ENCODE data around the gene ADAM15. TPM values are rescaled to one million over a fixed set of nuclear protein-coding genes. Genes with fewer than 3 reads are reported as not detected.
A peak's percentile ranks its signal among the peaks of the same experiment; 100 is the strongest.

The ADAM15 gene
- total and polyA plus RNA-seq, 7 experiments from 2014 or later, result 5.8 to 53.7 (median 27.9) TPM

GRCh38 chr1:155007251-155007828 is 43.8 kb upstream of the ADAM15 start:
- H3K27ac ChIP-seq (ENCODE audit: low read depth, low read length), result peak overlapping the region; percentile 83
- POLR2A ChIA-PET, result interaction anchor here (0.6 to 18.2 kb wide), 14 partner anchors 8 to 927 kb away, joined by 3 to 270 read pairs (median 4); partner anchors contain the start of genes ADAM15, FLAD1, KHDC4 and PBXIP1
- H3K4me3 ChIP-seq (ENCODE audit: low read length), result no peak overlapping the region
- H3K36me3 Mint-ChIP-seq, result peaks cover 0 to 34% (median 0%) of the 10 kb centered on the region in 5 donors
- peak overlapping the region in 9 of 10 donors; percentile 39 to 99 (median 86) for H3K4me3 Mint-ChIP-seq
- no peaks in the 10 kb centered on the region for H3K27me3 ChIP-seq (ENCODE audit: control insufficient read depth in 2 of 2, insufficient read depth in 2 of 2, low read length in 2 of 2)
- peaks cover 24 to 68% (median 54%) of the 10 kb centered on the region in 7 donors for H3K4me1 Mint-ChIP-seq
- ATAC-seq (no peak), DNase-seq (no peak)
- peak overlapping the region; percentile 26 to 98 (median 91) for H3K27ac Mint-ChIP-seq
- H3K9me3 Mint-ChIP-seq, result no peaks in the 10 kb centered on the region
- intact Hi-C loops (cut with micrococcal nuclease), result loop anchor here (5.0 to 10.0 kb wide), 2 partner anchors 185 to 1497 kb away; partner anchors contain the start of gene MEF2D (in 1 of the 2)
- H3K9me3 ChIP-seq (ENCODE audit: control insufficient read depth in 2 of 3, low read length in 3 of 3), result no peaks in the 10 kb centered on the region
- CTCF ChIA-PET, result interaction anchor here (0.6 to 17.9 kb wide), 10 partner anchors 7 to 78 kb away, joined by 3 to 291 read pairs (median 4); partner anchors contain the start of genes FLAD1, LENEP, PBXIP1 and PYGO2
- peaks cover 44 to 57% of the 10 kb centered on the region in 2 donors for H3K4me1 ChIP-seq (ENCODE audit: control insufficient read depth in 2 of 2, insufficient read depth in 2 of 2, low read length in 2 of 2)
- H3K36me3 ChIP-seq (ENCODE audit: control insufficient read depth in 2 of 3, insufficient read depth in 3 of 3, low read length in 3 of 3), result peaks cover 0 to 15% (median 0%) of the 10 kb centered on the region in 3 experiments
- H3K27me3 Mint-ChIP-seq, result no peaks in the 10 kb centered on the region

GRCh38 chr1:155008015-155008941 is 42.8 kb upstream of the ADAM15 start:
- Histone ChIP-seq H3K27ac (ENCODE audit: low read depth, low read length) (peak overlapping the region; percentile 83), H3K4me3 (ENCODE audit: low read length) (peak overlapping the region; percentile 72), H3K27me3 (ENCODE audit: control insufficient read depth in 2 of 2, insufficient read depth in 2 of 2, low read length in 2 of 2) (no peaks in the 10 kb centered on the region), H3K4me1 (ENCODE audit: control insufficient read depth in 2 of 2, insufficient read depth in 2 of 2, low read length in 2 of 2) (peaks cover 50 to 66% of the 10 kb centered on the region in 2 donors), H3K36me3 (ENCODE audit: control insufficient read depth in 2 of 3, insufficient read depth in 3 of 3, low read length in 3 of 3) (peaks cover 0 to 11% (median 0%) of the 10 kb centered on the region in 3 experiments), H3K9me3 (ENCODE audit: control insufficient read depth in 2 of 3, low read length in 3 of 3) (no peaks in the 10 kb centered on the region)
- ChIA-PET POLR2A (interaction anchor here (0.6 to 18.2 kb wide), 9 partner anchors 7 to 68 kb away, joined by 3 to 270 read pairs (median 4); partner anchors contain the start of genes ADAM15, FLAD1 and PBXIP1), CTCF (interaction anchor here (0.6 to 13.9 kb wide), 7 partner anchors 8 to 77 kb away, joined by 3 to 291 read pairs (median 4); partner anchors contain the start of genes LENEP, PBXIP1 and ZBTB7B)
- peaks cover 0 to 43% (median 0%) of the 10 kb centered on the region in 5 donors for H3K36me3 Mint-ChIP-seq
- H3K4me1 Mint-ChIP-seq, result peaks cover 33 to 77% (median 64%) of the 10 kb centered on the region in 7 donors
- ATAC-seq, result no peak
- peak in 1 of 9 donors; percentile 87 for DNase-seq
- peak overlapping the region; percentile 84 to 98 (median 92) for H3K27ac Mint-ChIP-seq
- H3K4me3 Mint-ChIP-seq, result peak overlapping the region; percentile 89 to 99 (median 98)
- no peaks in the 10 kb centered on the region for H3K27me3 Mint-ChIP-seq
- H3K9me3 Mint-ChIP-seq, result no peaks in the 10 kb centered on the region
- intact Hi-C loops (cut with micrococcal nuclease), result loop anchor here (2.0 to 10.0 kb wide), 4 partner anchors 43 to 1497 kb away; partner anchors contain the start of genes ADAM15 (in 1 of the 2), ADAR (in 1 of the 2) and MEF2D (in 1 of the 2)

GRCh38 chr1:155009221-155009711 is 41.9 kb upstream of the ADAM15 start:
- Mint-ChIP-seq H3K27me3 (no peaks in the 10 kb centered on the region), H3K4me3 (peak overlapping the region; percentile 89 to 99 (median 98)), H3K9me3 (no peaks in the 10 kb centered on the region), H3K27ac (peak overlapping the region; percentile 88 to 98 (median 92)), H3K4me1 (peaks cover 34 to 79% (median 67%) of the 10 kb centered on the region in 7 donors), H3K36me3 (peaks cover 0 to 42% (median 0%) of the 10 kb centered on the region in 5 donors)
- H3K27me3 ChIP-seq (ENCODE audit: control insufficient read depth in 2 of 2, insufficient read depth in 2 of 2, low read length in 2 of 2), result no peaks in the 10 kb centered on the region
- H3K27ac ChIP-seq (ENCODE audit: low read depth, low read length), result peak overlapping the region; percentile 83
- ChIA-PET POLR2A (interaction anchor here (0.9 to 18.2 kb wide), 4 partner anchors 6 to 55 kb away, joined by 3 to 270 read pairs (median 70); partner anchors contain the start of genes ADAM15 and PBXIP1), CTCF (interaction anchor here (0.7 to 13.9 kb wide), 2 partner anchors 8 to 11 kb away, joined by 4 to 291 read pairs; partner anchors contain the start of genes LENEP and ZBTB7B)
- DNase-seq, result peak in 2 of 9 donors; percentile 36 to 49
- ATAC-seq, result no peak
- H3K4me1 ChIP-seq (ENCODE audit: control insufficient read depth in 2 of 2, insufficient read depth in 2 of 2, low read length in 2 of 2), result peaks cover 56 to 71% of the 10 kb centered on the region in 2 donors
- H3K4me3 ChIP-seq (ENCODE audit: low read length), result peak overlapping the region; percentile 72
- peaks cover 0 to 14% (median 0%) of the 10 kb centered on the region in 3 experiments for H3K36me3 ChIP-seq (ENCODE audit: control insufficient read depth in 2 of 3, insufficient read depth in 3 of 3, low read length in 3 of 3)
- no peaks in the 10 kb centered on the region for H3K9me3 ChIP-seq (ENCODE audit: control insufficient read depth in 2 of 3, low read length in 3 of 3)
- intact Hi-C loops (cut with micrococcal nuclease), result loop anchor here (2.0 to 10.0 kb wide), 4 partner anchors 42 to 1496 kb away; partner anchors contain the start of genes ADAM15 (in 1 of the 2), ADAR (in 1 of the 2) and MEF2D (in 1 of the 2)

GRCh38 chr1:155009742-155010141 is 41.4 kb upstream of the ADAM15 start:
- DNase-seq, result no peak
- Mint-ChIP-seq H3K9me3 (no peaks in the 10 kb centered on the region), H3K27me3 (no peaks in the 10 kb centered on the region), H3K27ac (peak overlapping the region; percentile 88 to 98 (median 92)), H3K4me3 (peak overlapping the region; percentile 89 to 99 (median 98)), H3K4me1 (peaks cover 34 to 79% (median 67%) of the 10 kb centered on the region in 7 donors), H3K36me3 (peaks cover 0 to 40% (median 0%) of the 10 kb centered on the region in 5 donors)
- H3K27me3 ChIP-seq (ENCODE audit: control insufficient read depth in 2 of 2, insufficient read depth in 2 of 2, low read length in 2 of 2), result no peaks in the 10 kb centered on the region
- peaks cover 0 to 18% (median 0%) of the 10 kb centered on the region in 3 experiments for H3K36me3 ChIP-seq (ENCODE audit: control insufficient read depth in 2 of 3, insufficient read depth in 3 of 3, low read length in 3 of 3)
- intact Hi-C loops (cut with micrococcal nuclease), result loop anchor here (1.0 to 10.0 kb wide), 5 partner anchors 7 to 1495 kb away; partner anchors contain the start of genes ZBTB7B (in 2 of the 2), ADAM15 (in 1 of the 2), ADAR (in 1 of the 2) and MEF2D (in 1 of the 2)
- ATAC-seq, result no peak
- CTCF ChIA-PET, result interaction anchor here (13.9 kb wide), 1 partner anchor 11 kb away, joined by 291 read pairs; the partner anchor contains the start of genes LENEP and ZBTB7B
- POLR2A ChIA-PET, result interaction anchor here (0.9 to 18.2 kb wide), 7 partner anchors 5 to 56 kb away, joined by 3 to 270 read pairs (median 37); partner anchors contain the start of genes ADAM15, CKS1B, LENEP and PBXIP1
- peaks cover 57 to 71% of the 10 kb centered on the region in 2 donors for H3K4me1 ChIP-seq (ENCODE audit: control insufficient read depth in 2 of 2, insufficient read depth in 2 of 2, low read length in 2 of 2)
- H3K4me3 ChIP-seq (ENCODE audit: low read length), result peak overlapping the region; percentile 72
- H3K27ac ChIP-seq (ENCODE audit: low read depth, low read length), result peak overlapping the region; percentile 83
- H3K9me3 ChIP-seq (ENCODE audit: control insufficient read depth in 2 of 3, low read length in 3 of 3), result no peaks in the 10 kb centered on the region

GRCh38 chr1:155010211-155010918 is 40.8 kb upstream of the ADAM15 start:
- POLR2A ChIA-PET, result interaction anchor here (0.6 to 13.8 kb wide), 7 partner anchors 10 to 63 kb away, joined by 3 to 270 read pairs (median 8); partner anchors contain the start of genes CKS1B, FLAD1, LENEP and PBXIP1
- CTCF ChIA-PET, result interaction anchor here (1.2 to 13.9 kb wide), 2 partner anchors 12 to 74 kb away, joined by 3 to 291 read pairs; partner anchors contain the start of genes LENEP, PMVK and ZBTB7B
- H3K27me3 ChIP-seq (ENCODE audit: control insufficient read depth in 2 of 2, insufficient read depth in 2 of 2, low read length in 2 of 2), result no peaks in the 10 kb centered on the region
- Mint-ChIP-seq H3K4me3 (peak overlapping the region; percentile 89 to 99 (median 98)), H3K4me1 (peaks cover 33 to 79% (median 63%) of the 10 kb centered on the region in 7 donors), H3K27ac (peak overlapping the region; percentile 88 to 98 (median 92)), H3K9me3 (no peaks in the 10 kb centered on the region), H3K36me3 (peaks cover 0 to 40% (median 0%) of the 10 kb centered on the region in 5 donors), H3K27me3 (no peaks in the 10 kb centered on the region)
- H3K4me3 ChIP-seq (ENCODE audit: low read length), result peak overlapping the region; percentile 72
- peak overlapping the region; percentile 83 for H3K27ac ChIP-seq (ENCODE audit: low read depth, low read length)
- ATAC-seq, result no peak
- DNase-seq, result peak in 3 of 9 donors; percentile 31 to 68 (median 41)
- peaks cover 0 to 24% (median 0%) of the 10 kb centered on the region in 3 experiments for H3K36me3 ChIP-seq (ENCODE audit: control insufficient read depth in 2 of 3, insufficient read depth in 3 of 3, low read length in 3 of 3)
- peaks cover 56 to 71% of the 10 kb centered on the region in 2 donors for H3K4me1 ChIP-seq (ENCODE audit: control insufficient read depth in 2 of 2, insufficient read depth in 2 of 2, low read length in 2 of 2)
- intact Hi-C loops (cut with micrococcal nuclease), result loop anchor here (1.0 kb wide), 1 partner anchor 8 kb away; the partner anchor contains the start of gene ZBTB7B (in 2 of the 2)
- H3K9me3 ChIP-seq (ENCODE audit: control insufficient read depth in 2 of 3, low read length in 3 of 3), result no peaks in the 10 kb centered on the region
